Measurements from ENCODE around the gene KCNJ6.
"Not testable (repeated sequence)": the region's sequence is repeated elsewhere in the genome, so short reads cannot be mapped to it uniquely, and the experiment has no call there.

The KCNJ6 gene

DNA sequence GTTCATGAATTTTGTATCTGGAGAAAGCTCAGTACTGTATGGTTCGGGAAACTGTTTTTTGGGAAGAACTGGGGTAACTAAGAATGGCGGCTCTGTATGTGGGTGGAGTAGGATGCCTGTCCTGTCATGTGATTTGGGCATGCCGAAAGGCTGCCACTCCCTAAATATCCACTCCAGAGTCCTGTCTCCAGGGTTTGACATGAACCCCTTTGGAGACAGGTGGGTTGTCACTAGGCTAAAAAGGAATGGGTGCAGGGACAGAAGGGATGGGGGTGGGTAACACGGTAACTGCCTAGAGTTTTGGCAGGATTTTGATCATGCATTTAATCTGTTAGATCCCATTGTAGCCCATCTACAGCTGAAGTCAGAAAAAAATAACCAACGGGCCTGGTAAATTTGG, 150.1 kb downstream of the KCNJ6 start:
- no peak for DNase-seq

- no peak for DNase-seq
Measured at GRCh38 chr21:37765221-37765900, 150.9 kb downstream of the KCNJ6 start.

- DNase-seq = peak; percentile 56
Measured at GRCh38 chr21:37764691-37765090, 151.6 kb downstream of the KCNJ6 start.

- DNase-seq = no peak
Measured at GRCh38 chr21:37763298-37763697, 153.0 kb downstream of the KCNJ6 start.

DNA sequence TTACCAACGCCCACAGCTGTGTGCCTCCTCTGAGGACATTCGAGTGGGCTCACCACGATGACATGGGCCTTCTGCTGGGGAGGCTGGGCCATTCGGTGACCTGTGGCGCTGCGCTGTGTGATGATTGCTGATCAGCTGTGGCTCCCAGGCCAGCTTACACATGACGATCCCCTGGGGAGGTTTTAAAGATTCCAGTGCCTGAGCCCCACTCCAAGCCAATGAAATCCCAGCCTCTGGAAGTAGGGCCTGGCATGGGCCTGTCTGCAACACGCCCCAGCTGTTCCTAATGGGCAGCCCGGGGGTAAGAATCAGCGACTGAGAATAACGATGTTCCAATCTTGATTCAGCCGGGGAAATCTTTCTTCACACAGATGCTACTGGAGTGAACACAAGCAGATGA, 153.7 kb downstream of the KCNJ6 start:
- DNase-seq = no peak

- not testable (repeated sequence) for DNase-seq
Measured at GRCh38 chr21:37761406-37761805, 154.9 kb downstream of the KCNJ6 start.

- no peak for DNase-seq
Measured at GRCh38 chr21:37759777-37760176, 156.5 kb downstream of the KCNJ6 start.

GRCh38 chr21:37758982-37759381, 157.3 kb downstream of the KCNJ6 start:
- DNase-seq = peak; percentile 59

DNA sequence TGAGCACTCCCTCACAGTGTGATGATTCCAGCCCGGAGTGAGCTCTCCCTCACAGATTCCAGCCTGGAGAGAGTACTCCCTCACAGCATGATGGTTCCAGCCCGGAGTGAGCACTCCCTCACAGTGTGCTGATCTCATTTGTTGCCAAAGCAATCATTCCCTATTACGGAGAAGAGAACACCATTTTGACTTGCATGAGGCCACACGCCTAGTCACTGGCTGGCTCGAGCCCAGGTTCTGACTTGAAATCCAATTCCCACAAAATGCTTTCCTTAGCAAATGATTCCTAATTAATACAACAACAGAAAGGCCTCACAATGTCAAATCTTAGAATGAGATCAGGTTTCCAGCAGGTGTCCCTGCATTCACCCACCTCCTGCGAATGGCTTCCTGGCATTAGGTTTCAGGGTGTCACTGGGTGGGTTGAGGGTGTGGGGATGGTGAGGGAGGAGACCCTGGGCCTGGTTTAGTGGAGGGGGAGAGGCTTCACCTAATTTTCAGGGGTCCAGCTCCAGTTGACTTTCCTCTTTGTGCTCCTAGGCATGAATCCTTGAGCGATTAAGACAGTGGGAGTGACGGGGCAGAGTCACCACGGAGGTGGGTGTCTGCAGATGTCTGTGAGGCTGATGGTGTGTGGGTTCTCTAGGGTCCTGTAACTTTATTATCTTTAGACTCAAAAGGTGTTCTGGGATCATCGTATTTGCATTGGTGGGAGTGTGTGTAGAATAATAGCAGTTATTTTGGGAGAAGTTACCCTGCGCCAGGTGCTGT, 158.5 kb downstream of the KCNJ6 start:
- DNase-seq = no peak

- DNase-seq = no peak
Measured at GRCh38 chr21:37753122-37753599, 163.1 kb downstream of the KCNJ6 start.

- DNase-seq = peak; percentile 22
Measured at GRCh38 chr21:37751268-37751975, 164.8 kb downstream of the KCNJ6 start.

- no peak for DNase-seq
Measured at GRCh38 chr21:37749132-37749531, 167.1 kb downstream of the KCNJ6 start.

GRCh38 chr21:37748351-37748750, 167.9 kb downstream of the KCNJ6 start:
- DNase-seq = no peak

GRCh38 chr21:37746849-37747248, 169.4 kb downstream of the KCNJ6 start:
- DNase-seq = no peak

GRCh38 chr21:37744551-37744950, 171.7 kb downstream of the KCNJ6 start:
- DNase-seq = peak; percentile 39

DNA sequence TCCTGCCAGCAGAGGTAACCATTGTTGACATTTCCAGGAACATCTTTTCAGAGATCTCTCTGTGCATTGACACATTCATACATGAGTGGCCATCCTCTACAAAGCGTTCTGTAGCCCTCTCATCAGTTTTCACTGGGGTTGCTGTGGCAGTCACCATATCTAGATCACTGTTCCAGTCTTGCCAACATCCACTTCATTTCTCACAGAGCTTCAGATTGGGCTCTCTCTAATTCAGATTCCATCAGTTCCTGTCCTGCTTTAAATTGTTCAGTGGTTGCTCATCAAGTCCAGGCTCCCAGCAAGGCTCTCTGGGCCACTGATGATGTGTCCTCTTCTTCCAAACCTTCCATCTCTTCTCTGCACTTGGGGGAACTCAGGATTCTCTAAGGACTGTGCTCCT, 173.7 kb downstream of the KCNJ6 start:
- peak; percentile 44 for DNase-seq

DNA sequence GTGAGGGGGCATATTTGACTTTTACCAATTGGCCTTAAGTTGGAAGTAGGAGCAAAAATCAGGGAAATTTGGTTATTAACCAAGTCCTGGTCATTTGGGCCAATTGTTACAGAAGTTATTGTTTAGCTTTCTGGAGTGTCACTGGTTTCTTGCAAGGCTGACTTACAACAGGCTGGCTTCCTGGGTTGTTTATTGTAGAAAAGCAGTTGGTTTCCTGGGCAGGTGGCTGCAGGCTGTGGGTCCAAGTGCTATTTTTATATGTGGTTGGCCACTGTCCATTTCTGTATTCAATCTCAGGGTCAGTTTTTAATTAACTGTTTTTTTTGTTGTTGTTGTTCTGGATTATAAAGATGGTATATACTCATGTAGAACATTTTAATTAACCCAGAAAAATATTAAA, 174.1 kb downstream of the KCNJ6 start:
- no peak for DNase-seq

DNA sequence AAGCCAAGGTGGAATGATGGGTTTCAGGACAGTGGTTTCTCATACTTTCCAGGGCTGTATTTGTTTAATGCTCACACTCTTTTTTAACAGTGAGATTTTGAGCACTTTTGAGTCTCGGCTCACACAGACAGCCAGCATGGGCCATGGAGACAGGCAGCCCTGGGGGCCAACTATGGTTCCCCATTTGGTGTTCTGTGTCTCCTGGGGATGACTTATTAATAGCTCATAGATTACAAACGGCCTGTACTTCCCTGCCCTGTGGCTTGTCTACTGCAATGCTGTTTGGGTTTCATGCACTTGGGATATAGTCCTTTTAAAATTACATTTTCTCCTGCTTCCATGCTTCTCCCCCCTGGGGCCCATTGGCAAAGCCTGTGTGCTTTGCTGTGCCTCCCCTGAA, 178.3 kb downstream of the KCNJ6 start:
- no peak for DNase-seq

DNA sequence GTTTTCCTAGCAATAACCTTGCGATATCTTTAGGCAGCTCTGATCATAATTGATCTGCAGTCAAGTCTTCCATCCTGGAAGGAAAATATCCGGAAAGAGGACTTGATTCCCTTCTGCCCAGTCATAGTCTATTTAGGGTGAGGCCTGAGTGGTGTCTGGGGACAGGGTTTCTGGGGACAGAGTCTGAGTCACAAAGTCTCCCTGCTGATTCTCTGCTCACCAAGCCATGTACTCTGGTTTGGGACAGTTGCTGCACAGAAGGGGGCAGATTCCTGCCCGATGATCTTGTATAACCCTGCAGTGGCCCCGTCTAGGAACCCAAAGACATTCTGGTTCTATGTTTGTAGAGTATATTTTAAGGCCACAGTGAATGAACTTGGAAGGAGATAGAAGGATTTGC, 178.8 kb downstream of the KCNJ6 start:
- DNase-seq = no peak

- no peak for DNase-seq
Measured at GRCh38 chr21:37734846-37735245, 181.4 kb downstream of the KCNJ6 start.

DNA sequence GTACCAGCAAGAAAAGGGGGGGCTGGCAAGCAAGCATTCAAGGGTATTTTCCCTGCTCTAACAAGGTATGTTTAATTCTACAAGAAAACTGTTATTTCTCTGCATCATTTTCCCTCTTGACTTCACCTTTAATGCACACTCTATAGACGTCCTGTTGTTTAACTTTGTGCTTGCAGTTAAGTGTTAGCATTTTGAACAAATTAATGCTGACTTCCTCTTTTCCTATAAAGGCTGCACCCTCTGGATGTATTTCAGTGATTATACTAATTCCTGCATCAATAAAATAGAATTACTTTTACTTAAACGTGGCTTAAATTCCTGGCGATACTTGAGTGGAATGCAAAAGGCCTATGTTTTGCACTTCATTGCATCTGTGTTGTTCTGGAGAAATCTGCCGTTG, 183.3 kb downstream of the KCNJ6 start:
- no peak for DNase-seq

DNA sequence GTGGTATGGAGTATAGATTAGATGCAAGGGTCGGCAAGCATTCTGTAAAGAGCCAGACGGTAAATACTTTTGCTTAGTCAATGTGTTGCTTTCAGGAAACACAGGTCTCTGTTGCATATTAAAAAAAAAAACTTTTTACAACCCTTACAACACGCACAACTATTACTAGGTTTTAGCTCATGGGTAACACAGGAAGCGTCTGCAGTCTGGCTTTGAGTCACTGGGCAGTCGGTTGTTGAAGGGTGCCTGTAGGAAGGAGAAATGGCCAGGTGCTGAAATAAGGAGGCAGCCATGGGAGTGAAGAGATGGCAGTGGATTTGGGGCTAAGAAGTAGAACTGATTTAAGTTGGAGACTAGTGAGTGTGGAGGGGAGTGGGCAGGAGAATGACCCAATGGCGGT, 192.1 kb downstream of the KCNJ6 start:
- DNase-seq = no peak

GRCh38 chr21:37717534-37717933, 198.7 kb downstream of the KCNJ6 start:
- DNase-seq = no peak

- not testable (repeated sequence) for DNase-seq
Measured at GRCh38 chr21:37712569-37712934, 203.7 kb downstream of the KCNJ6 start.

Data from fibroblast of upper back skin (primary cell).